SK-N-SH (cell line): ENCODE measurements around the gene CNTLN. TPM values are rescaled to one million over a fixed set of nuclear protein-coding genes. Genes with fewer than 3 reads are reported as not detected.

Experiments
- CTCF ChIA-PET: fragments of 300-600, 350-600 bp; formaldehyde crosslinking; extraction: SDS; loops from one replicate; lab custom pipeline; 2021; lab: Yijun Ruan, JAX
- POLR2A ChIA-PET: fragments of 350-600 bp; sonication (Branson Sonifier 250); formaldehyde crosslinking; extraction: SDS; loops from one replicate; lab custom pipeline; 2020; ENCODE audit warnings: antibody characterized with exemption, inconsistent platforms; lab: Yijun Ruan, JAX
- DNase-seq: peaks from one replicate; pipeline ENCODE4 v3.0.0; 2012
- H2AFZ ChIP-seq: fragments of 200-600 bp; sonication (generic); 2 replicates; pipeline ENCODE4 v1.8.1; 2016; ENCODE audit warnings: antibody characterized with exemption, mild to moderate bottlenecking, low read depth
- H3F3A ChIP-seq: fragments of 200-600 bp; sonication (generic); replicated peaks from 2 replicates; pipeline ENCODE3; 2016; ENCODE audit warnings: antibody characterized with exemption, mild to moderate bottlenecking; ENCODE audit not compliant: insufficient read depth
- H3K27ac ChIP-seq, 2 experiments: fragments of 200-500 bp in 1 of 2; fragments of 200-600 bp in 1 of 2; sonication (Bioruptor generic) in 1 of 2; sonication (generic), shearing (Covaris generic) in 1 of 2; 2 replicates each; pipeline versions ENCODE4 v1.5.1 to v1.6.1; 2014 to 2016; ENCODE audit warnings: low read depth in 2 of 2, inconsistent platforms in 1 of 2, low read length in 1 of 2, mild to moderate bottlenecking in 1 of 2, mixed read lengths in 1 of 2
- H3K27me3 ChIP-seq: fragments of 200-600 bp; sonication (generic), shearing (Covaris generic); 2 replicates; pipeline ENCODE4 v1.6.1; 2016; ENCODE audit warnings: mixed run types; ENCODE audit not compliant: insufficient read depth
- H3K36me3 ChIP-seq, 2 experiments: fragments of 200-500 bp in 1 of 2; fragments of 200-600 bp in 1 of 2; sonication (Bioruptor generic) in 1 of 2; sonication (generic) in 1 of 2; replicated peaks in 1 of 2; 2 replicates each; pipeline versions ENCODE3 to v1.5.1; 2014 to 2016; ENCODE audit warnings: low read length in 1 of 2, mild to moderate bottlenecking in 1 of 2; ENCODE audit not compliant: insufficient read depth in 2 of 2, control insufficient read depth in 1 of 2
- H3K4me1 ChIP-seq, 2 experiments: fragments of 200-500 bp in 1 of 2; fragments of 200-600 bp in 1 of 2; sonication (Bioruptor generic) in 1 of 2; sonication (generic), shearing (Covaris generic) in 1 of 2; 2 replicates each; pipeline versions ENCODE4 v1.5.1 to v1.6.1; 2014 to 2016; ENCODE audit warnings: low read depth in 1 of 2, low read length in 1 of 2, mixed run types in 1 of 2; ENCODE audit not compliant: insufficient read depth in 2 of 2, control insufficient read depth in 1 of 2
- H3K4me2 ChIP-seq: fragments of 200-600 bp; sonication (generic), shearing (Covaris generic); 2 replicates; pipeline ENCODE4 v1.6.1; 2017; ENCODE audit warnings: mixed run types
- H3K4me3 ChIP-seq, 2 experiments: fragments of 200-500 bp in 1 of 2; fragments of 200-600 bp in 1 of 2; sonication (Bioruptor generic) in 1 of 2; sonication (generic), shearing (Covaris generic) in 1 of 2; 2 replicates each; pipeline versions ENCODE4 v1.5.1 to v1.8.1; 2014 to 2016; ENCODE audit warnings: low read depth in 2 of 2, inconsistent platforms in 1 of 2, low read length in 1 of 2, mild to moderate bottlenecking in 1 of 2, mixed read lengths in 1 of 2, moderate library complexity in 1 of 2
- H3K79me2 ChIP-seq: fragments of 200-600 bp; sonication (generic); 2 replicates; pipeline ENCODE4 v1.8.1; 2017; ENCODE audit warnings: mild to moderate bottlenecking; ENCODE audit not compliant: insufficient read depth
- H3K9ac ChIP-seq: fragments of 200-600 bp; sonication (generic); 2 replicates; pipeline ENCODE4 v1.6.1; 2017; ENCODE audit warnings: mixed run types
- H3K9me2 ChIP-seq: fragments of 200-600 bp; sonication (generic); 2 replicates; pipeline ENCODE4 v1.6.1; 2017; ENCODE audit warnings: mixed run types
- H3K9me3 ChIP-seq: fragments of 200-600 bp; sonication (generic); 2 replicates; pipeline ENCODE4 v1.6.1; 2017; ENCODE audit warnings: mixed run types, mild to moderate bottlenecking, moderate library complexity
- H4K20me1 ChIP-seq: fragments of 200-600 bp; sonication (generic); 2 replicates; pipeline ENCODE4 v1.6.1; 2017; ENCODE audit warnings: mild to moderate bottlenecking, mixed run types; ENCODE audit not compliant: insufficient read depth
- CHD2 ChIP-seq: fragments of 150-350 bp; IDR thresholded peaks from 2 replicates; pipeline ENCODE4 v1.6.1; 2018; ENCODE audit warnings: low read length; ENCODE audit not compliant: partially characterized antibody
- CTCF ChIP-seq: fragments of 200-600 bp; sonication (generic); IDR thresholded peaks from 2 replicates; pipeline ENCODE4 v1.6.1; 2017; ENCODE audit warnings: antibody characterized with exemption, mild to moderate bottlenecking, moderate library complexity
- EP300 ChIP-seq, 2 experiments: IDR thresholded peaks; 2 replicates each; pipeline versions ENCODE4 v1.4.0 to v1.6.1; 2012; ENCODE audit warnings: borderline replicate concordance in 1 of 2, low read depth in 1 of 2, low read length in 1 of 2
- EZH2phosphoT487 ChIP-seq: fragments of 200-600 bp; sonication (generic); IDR thresholded peaks from 2 replicates; pipeline ENCODE4 v1.6.1; 2017; ENCODE audit warnings: low read depth, mixed run types, mild to moderate bottlenecking, antibody characterized with exemption, moderate library complexity, borderline replicate concordance
- FOSL2 ChIP-seq: IDR thresholded peaks from 2 replicates; pipeline ENCODE4 v1.4.0; 2012; ENCODE audit warnings: low read depth, mild to moderate bottlenecking, moderate library complexity, borderline replicate concordance
- FOXM1 ChIP-seq: IDR thresholded peaks from 2 replicates; pipeline ENCODE4 v1.4.0; 2012; ENCODE audit warnings: low read depth, mild to moderate bottlenecking
- MEF2A ChIP-seq: IDR thresholded peaks from 2 replicates; pipeline ENCODE4 v1.4.0; 2012; ENCODE audit warnings: low read depth, borderline replicate concordance
- NRF1 ChIP-seq: IDR thresholded peaks from 2 replicates; pipeline ENCODE4 v1.6.1; 2012; ENCODE audit warnings: low read depth, mild to moderate bottlenecking, low read length
- RCOR1 ChIP-seq: fragments of 150-350 bp; IDR thresholded peaks from 2 replicates; pipeline ENCODE4 v1.6.1; 2017; ENCODE audit warnings: antibody characterized with exemption, low read length
- REST ChIP-seq: IDR thresholded peaks from 2 replicates; pipeline ENCODE4 v1.6.1; 2012; ENCODE audit warnings: mild to moderate bottlenecking, low read depth, low read length, moderate library complexity
- RFX5 ChIP-seq: IDR thresholded peaks from 2 replicates; pipeline ENCODE4 v1.6.1; 2012; ENCODE audit warnings: mild to moderate bottlenecking, improper control_type of control experiment, low read length
- SIN3A ChIP-seq: IDR thresholded peaks from 2 replicates; pipeline ENCODE4 v1.6.1; 2012; ENCODE audit warnings: low read depth, mild to moderate bottlenecking, low read length, moderate library complexity, borderline replicate concordance
- SMC3 ChIP-seq: IDR thresholded peaks from 2 replicates; pipeline ENCODE4 v1.6.1; 2012; ENCODE audit warnings: low read depth, low read length, improper control_type of control experiment
- TCF12 ChIP-seq: IDR thresholded peaks from 2 replicates; pipeline ENCODE4 v1.4.0; 2012
- USF1 ChIP-seq: IDR thresholded peaks from 2 replicates; pipeline ENCODE4 v1.4.0; 2012; ENCODE audit warnings: low read depth, borderline replicate concordance
- YY1 ChIP-seq: IDR thresholded peaks from 2 replicates; pipeline ENCODE4 v1.4.0; 2012; ENCODE audit warnings: low read depth, mild to moderate bottlenecking
- ZBTB33 ChIP-seq: IDR thresholded peaks from 2 replicates; pipeline ENCODE4 v1.4.0; 2012; ENCODE audit warnings: low read depth, borderline replicate concordance
- WGBS: methylation state at CpG from one replicate; pipeline ENCODE4 v1.1.6; 2017; ENCODE audit warnings: low lambda C conversion rate; 5-methylcytosine and 5-hydroxymethylcytosine counted together
- polyA plus RNA-seq, 3 experiments: library from polyadenylated mRNA; depleted of rRNA; stranded (reverse); fragments of >200 nt; gene quantifications; 2 replicates each; pipeline ENCODE4 v1.2.3, GENCODE V29; 2012

CNTLN gene
- polyA plus RNA-seq, 1 of the 3 experiments (the other 2 are of a cell fraction), result 2.5 TPM

GRCh38 chr9:17130291-17130690, 4.5 kb upstream of the CNTLN start:
- H3K79me2 ChIP-seq, result peaks cover 2% of the 10 kb centered on the region; the same call in 1 of the 2 replicates
- no peak for DNase-seq
- no peak overlapping the region for H2AFZ ChIP-seq
- no peak overlapping the region for H3K9ac ChIP-seq
- WGBS, result 80% methylated on average over 4 of the region's 4 CpGs
- no peak overlapping the region for H3K4me2 ChIP-seq
- H3F3A ChIP-seq, result peaks cover 12% of the 10 kb centered on the region
- H3K27me3 ChIP-seq, result no peaks in the 10 kb centered on the region
- no peak overlapping the region for H3K27ac ChIP-seq
- no peaks in the 10 kb centered on the region for H3K36me3 ChIP-seq
- no peaks in the 10 kb centered on the region for H3K9me2 ChIP-seq
- CTCF ChIA-PET, result interaction anchor here (0.8 to 1.2 kb wide), 2 partner anchors 12 to 51 kb away, joined by 3 read pairs; no protein-coding TSS in a partner anchor
- TF ChIP-seq RCOR1 (no peak), RFX5 (no peak), EP300 (IDR thresholded peaks at IDR 0.05; ENCODE audit: borderline replicate concordance in 1 of 2, low read depth in 1 of 2, low read length in 1 of 2) (no peak), FOSL2 (no peak), TCF12 (no peak), SMC3 (no peak), USF1 (no peak), MEF2A (no peak), REST (no peak), YY1 (no peak), CTCF (no peak), NRF1 (no peak), ZBTB33 (no peak), EZH2phosphoT487 (no peak), SIN3A (no peak), FOXM1 (no peak), CHD2 (no peak)
- TF ChIP-seq, all 33 proteins: peak for 0
- POLR2A ChIA-PET, result no interaction called here
- Histone ChIP-seq H4K20me1 (no peaks in the 10 kb centered on the region), H3K4me1 (peaks cover 0 to 4% of the 10 kb centered on the region in 2 experiments; a peak in 1 of 4 replicates), H3K4me3 (no peak overlapping the region), H3K9me3 (no peaks in the 10 kb centered on the region)
